CD4-positive, alpha-beta T cell treated with Interferon gamma for 1 hour (primary cell): Measurements from ENCODE around the gene TAF11L8.
"Not testable (repeated sequence)": the region's sequence is repeated elsewhere in the genome, so short reads cannot be mapped to it uniquely, and the experiment has no call there.

ENCODE experiments used
- DNase-seq: peaks from one replicate; pipeline ENCODE4 v3.0.0-alpha.2; 2020

TAF11L8 gene

DNA sequence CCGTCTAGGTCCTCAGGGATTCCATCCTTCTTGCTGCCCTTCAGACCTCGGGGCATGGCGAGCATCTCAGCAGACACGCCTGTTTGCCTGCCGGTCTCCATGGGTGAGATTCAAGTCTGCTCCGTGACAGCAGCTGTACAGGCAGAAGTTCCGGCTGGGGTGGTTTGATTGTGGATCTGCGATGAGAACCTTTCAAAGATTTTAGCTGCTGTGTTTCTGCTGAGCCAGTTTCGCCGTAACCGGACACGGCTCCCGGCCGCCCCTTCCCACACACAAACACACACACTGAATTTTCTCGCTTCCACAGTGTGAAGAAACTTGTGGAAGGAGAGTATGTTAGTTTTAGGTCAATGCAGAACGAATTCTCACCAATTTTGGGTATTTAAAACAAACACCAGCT is at the start of gene TAF11L8:
TAF11L8 (minus strand) TSS at position 101 of the 400 bp plus-strand sequence.
- not testable (repeated sequence) for DNase-seq

DNA sequence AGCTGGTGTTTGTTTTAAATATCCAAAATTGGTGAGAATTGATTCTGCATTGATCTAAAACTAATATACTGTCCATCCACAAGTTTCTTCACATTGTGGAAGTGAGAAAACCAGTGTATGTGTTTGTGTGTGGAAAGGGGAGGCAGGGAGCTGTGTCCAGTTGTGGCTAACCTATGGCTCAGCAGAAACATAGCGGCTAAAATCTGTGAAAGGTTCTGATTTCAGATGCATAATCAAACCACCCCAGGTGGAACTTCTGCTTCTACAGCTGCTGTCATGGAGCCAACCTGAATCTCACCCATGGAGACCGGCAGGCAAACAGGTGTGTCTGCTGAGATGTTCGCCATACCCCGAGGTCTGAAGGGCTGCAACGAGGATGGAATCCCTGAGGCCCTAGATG is 43.4 kb upstream of the TAF11L8 start, which contains the start of gene TAF11L14:
TAF11L14 (plus strand) TSS at position 301 of the 400 bp plus-strand sequence.
- no peak for DNase-seq

DNA sequence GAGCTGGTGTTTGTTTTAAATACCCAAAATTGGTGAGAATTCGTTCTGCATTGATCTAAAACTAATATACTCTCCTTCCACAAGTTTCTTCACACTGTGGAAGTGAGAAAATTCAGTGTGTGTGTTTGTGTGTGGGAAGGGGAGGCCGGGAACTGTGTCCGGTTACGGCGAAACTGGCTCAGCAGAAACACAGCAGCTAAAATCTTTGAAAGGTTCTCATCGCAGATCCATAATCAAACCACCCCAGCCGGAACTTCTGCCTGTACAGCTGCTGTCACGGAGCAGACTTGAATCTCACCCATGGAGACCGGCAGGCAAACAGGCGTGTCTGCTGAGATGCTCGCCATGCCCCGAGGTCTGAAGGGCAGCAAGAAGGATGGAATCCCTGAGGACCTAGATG is 41.0 kb upstream of the TAF11L8 start, which contains the start of gene TAF11L13:
TAF11L13 (plus strand) TSS at position 301 of the 400 bp plus-strand sequence.
- not testable (repeated sequence) for DNase-seq

DNA sequence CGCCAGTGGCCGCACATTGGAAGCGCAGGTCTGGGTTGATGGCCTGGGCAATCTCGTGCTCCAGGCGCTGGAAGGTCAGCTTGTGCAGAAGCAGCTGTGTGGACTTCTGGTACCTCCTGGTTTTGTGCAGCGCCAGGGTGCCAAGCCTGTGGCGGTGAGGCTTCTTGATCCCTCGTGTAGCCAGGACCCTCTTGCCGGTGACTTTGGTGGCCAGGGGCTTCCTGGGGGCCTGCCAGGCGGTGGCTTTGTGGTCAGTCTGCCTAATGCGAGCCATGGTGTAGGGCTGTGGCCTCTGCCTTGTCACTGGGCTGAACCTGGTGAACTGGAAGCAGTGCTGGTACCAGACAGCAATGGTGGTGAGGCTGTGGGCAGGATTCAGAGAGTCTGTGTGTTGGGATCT is 34.9 kb upstream of the TAF11L8 start:
- DNase-seq: no peak

DNA sequence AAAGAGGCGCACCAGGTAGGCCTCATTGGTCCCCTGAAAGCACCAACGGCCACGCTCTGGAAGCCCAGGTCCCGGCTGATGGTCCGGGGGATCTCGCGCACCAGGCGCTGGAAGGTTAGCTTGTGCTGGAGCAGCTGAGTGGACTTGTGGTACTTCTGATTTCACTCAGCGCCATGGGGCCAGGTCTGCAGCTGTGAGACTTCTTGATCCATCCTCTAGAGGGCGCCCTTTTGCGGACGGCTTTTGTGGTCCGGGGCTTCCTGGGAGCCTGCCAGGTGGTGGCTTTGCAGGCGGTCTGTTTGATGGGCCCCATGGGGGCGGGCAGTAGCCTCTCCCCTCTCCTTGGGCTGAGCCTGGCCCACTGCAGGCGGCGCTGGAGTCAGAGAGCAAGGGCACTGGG is 29.9 kb upstream of the TAF11L8 start:
- DNase-seq: no peak

DNA sequence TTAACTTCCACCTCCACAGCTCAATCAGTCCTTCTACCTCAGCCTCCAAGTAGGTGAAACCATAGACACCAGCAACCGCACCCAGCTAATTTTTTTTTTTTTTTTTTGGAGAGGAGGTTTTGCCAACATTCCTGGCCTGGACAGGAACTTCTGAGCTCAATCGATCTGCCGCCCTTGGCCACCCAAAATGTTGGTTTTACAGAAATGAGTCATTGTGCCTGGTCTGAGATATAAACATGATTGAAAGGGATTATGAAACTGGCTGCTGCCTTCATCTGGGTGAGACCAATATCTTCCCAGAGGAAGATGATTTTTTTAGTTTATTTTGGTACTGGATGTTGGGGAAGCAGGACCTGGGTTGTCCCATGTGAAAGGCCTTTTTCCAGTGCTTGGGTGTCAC is 28.6 kb upstream of the TAF11L8 start:
- DNase-seq: no peak

DNA sequence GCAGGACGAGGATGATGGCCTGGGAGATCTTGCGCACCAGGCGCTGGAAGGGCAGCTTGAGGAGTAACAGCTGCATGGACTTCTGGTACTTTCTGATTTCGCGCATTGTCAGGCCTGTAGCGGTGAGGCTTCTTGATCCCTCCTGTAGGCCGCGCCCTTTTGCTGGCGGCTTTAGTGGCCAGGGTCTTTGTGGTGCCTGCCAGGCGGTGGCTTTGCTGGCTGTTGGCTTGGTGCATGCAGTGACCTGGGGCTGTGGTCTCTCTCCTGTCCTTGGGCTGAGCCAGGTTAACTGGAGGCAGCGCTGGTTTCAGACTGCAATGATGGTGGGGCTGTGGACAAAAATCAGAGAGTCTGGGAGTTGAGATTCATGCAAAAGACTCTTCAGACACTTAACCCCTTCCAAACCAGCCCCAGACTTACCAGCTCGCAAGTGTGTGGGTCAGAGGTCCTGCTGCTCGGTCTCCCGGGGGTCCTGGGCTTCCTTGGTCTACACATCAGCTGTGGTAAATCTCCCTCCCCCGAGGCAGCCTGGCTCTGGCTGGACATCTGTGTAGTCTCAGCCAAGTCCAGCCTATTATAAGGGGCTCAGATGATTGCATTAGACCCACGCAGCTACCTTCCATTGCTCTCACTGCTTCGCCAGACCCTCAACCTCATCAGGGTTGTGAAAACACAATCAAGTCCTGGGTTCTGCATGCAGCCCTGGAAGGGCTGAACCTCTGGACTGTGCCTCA is 24.3 kb upstream of the TAF11L8 start:
- DNase-seq: no peak

DNA sequence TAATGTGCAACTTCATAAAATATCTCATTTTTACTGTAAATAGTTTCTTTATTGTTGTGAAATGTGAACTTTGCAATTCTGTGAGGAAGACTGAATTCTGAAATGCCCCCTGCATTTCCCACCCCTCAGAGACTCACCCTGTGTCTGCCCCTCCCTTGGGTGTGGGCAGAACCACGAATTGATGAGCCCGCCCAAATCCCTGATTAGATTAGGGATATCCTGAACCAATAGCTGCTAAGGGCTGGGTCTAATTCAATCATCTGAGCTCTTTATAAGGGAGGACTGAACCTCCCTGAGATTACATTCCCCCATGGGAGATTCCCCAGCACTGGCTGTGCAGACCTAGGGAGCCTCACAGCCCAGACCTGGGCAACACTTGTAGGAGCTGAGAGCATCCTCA is 19.3 kb upstream of the TAF11L8 start, which contains the start of gene TAF11L12:
TAF11L12 (plus strand) TSS at position 301 of the 400 bp plus-strand sequence.
- DNase-seq: not testable (repeated sequence)

DNA sequence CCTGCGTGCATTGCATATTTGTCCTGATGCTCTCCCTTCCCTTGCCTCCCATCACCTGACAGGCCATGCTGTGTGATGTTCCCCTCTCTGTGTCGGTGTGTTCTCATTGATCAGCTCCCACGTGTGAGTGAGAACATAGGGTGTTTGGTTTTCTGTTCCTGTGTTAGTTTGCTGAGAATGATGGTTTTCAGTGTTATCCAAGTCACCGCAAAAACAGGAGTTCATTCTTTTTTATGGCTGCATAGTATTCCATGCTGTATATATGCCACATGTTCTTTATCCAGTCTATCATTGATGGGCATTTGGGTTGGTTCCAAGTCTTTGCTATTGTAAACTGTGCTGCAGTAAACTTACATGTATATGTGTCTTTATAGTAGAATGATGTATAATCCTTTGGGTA is 16.7 kb upstream of the TAF11L8 start:
- DNase-seq: not testable (repeated sequence)

DNA sequence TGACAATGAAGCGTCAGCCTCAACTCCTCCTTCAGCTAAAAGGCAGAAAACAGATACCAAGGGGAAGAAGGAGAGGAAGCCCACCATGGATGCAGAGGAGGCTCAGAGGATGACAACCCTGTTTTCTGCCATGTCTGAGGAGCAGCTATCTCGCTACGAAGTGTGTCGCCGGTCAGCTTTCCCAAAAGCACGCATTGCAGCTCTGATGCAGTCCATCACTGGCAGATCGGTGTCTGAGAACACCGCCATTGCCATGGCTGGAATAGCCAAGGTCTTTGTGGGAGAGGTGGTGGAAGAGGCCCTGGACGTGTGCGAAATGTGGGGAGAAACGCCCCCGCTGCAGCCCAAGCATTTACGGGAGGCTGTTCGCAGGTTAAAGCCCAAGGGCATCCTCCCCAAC is 14.2 kb upstream of the TAF11L8 start:
- no peak for DNase-seq

DNA sequence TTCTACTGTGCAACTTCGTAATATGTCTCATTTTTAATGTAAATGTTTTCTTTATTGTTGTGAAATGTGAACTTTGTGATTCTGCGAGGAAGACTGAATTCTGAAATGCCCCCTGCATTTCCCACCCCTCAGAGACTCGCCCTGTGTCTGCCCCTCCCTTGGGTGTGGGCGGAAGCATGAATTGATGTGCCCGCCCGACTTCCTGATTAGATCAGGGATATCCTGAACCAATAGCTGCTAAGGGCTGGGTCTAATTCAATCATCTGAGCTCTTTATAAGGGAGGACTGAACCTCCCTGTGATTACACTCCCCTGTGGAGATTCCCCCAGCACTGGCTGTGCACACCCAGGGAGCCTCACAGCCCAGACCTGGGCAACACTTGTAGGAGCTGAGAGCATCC is 13.1 kb upstream of the TAF11L8 start, which contains the start of gene TAF11L11:
TAF11L11 (plus strand) TSS at position 304 of the 400 bp plus-strand sequence.
- DNase-seq: not testable (repeated sequence)

DNA sequence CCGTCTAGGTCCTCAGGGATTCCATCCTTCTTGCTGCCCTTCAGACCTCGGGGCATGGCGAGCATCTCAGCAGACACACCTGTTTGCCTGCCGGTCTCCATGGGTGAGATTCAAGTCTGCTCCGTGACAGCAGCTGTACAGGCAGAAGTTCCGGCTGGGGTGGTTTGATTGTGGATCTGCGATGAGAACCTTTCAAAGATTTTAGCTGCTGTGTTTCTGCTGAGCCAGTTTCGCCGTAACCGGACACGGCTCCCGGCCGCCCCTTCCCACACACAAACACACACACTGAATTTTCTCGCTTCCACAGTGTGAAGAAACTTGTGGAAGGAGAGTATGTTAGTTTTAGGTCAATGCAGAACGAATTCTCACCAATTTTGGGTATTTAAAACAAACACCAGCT is 7.0 kb upstream of the TAF11L8 start, which contains the start of gene TAF11L10:
TAF11L10 (minus strand) TSS at position 101 of the 400 bp plus-strand sequence.
- not testable (repeated sequence) for DNase-seq

DNA sequence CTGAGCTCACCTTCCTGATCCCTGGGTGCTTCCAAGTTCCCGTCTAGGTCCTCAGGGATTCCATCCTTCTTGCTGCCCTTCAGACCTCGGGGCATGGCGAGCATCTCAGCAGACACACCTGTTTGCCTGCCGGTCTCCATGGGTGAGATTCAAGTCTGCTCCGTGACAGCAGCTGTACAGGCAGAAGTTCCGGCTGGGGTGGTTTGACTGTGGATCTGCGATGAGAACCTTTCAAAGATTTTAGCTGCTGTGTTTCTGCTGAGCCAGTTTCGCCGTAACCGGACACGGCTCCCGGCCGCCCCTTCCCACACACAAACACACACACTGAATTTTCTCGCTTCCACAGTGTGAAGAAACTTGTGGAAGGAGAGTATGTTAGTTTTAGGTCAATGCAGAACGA is 3.5 kb upstream of the TAF11L8 start, which contains the start of gene TAF11L9:
TAF11L9 (minus strand) TSS at position 140 of the 400 bp plus-strand sequence.
- DNase-seq: not testable (repeated sequence)

DNA sequence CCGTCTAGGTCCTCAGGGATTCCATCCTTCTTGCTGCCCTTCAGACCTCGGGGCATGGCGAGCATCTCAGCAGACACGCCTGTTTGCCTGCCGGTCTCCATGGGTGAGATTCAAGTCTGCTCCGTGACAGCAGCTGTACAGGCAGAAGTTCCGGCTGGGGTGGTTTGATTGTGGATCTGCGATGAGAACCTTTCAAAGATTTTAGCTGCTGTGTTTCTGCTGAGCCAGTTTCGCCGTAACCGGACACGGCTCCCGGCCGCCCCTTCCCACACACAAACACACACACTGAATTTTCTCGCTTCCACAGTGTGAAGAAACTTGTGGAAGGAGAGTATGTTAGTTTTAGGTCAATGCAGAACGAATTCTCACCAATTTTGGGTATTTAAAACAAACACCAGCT is 5.1 kb downstream of the TAF11L8 start, which contains the start of gene TAF11L7:
TAF11L7 (minus strand) TSS at position 101 of the 400 bp plus-strand sequence.
- not testable (repeated sequence) for DNase-seq
